Measurements from ENCODE around the gene CERS5.
"Not testable (repeated sequence)": the region's sequence is repeated elsewhere in the genome, so short reads cannot be mapped to it uniquely, and the experiment has no call there.

CERS5 gene

GRCh38 chr12:50101663-50102062, 65.5 kb downstream of the CERS5 start:
- peak; percentile 48 for DNase-seq

- DNase-seq: no peak
Observed at GRCh38 chr12:50100561-50100960, 66.6 kb downstream of the CERS5 start.

GRCh38 chr12:50099302-50100008, 67.7 kb downstream of the CERS5 start:
- DNase-seq: no peak

- no peak for DNase-seq
Observed at GRCh38 chr12:50097952-50098351, 69.2 kb downstream of the CERS5 start.

GRCh38 chr12:50090391-50090790, 76.8 kb downstream of the CERS5 start:
- DNase-seq: no peak

- DNase-seq: no peak
Observed at GRCh38 chr12:50089730-50090129, 77.4 kb downstream of the CERS5 start.

GRCh38 chr12:50088577-50089335, 78.4 kb downstream of the CERS5 start:
- DNase-seq: peak; percentile 82

- no peak for DNase-seq
Observed at GRCh38 chr12:50087995-50088394, 79.2 kb downstream of the CERS5 start.

GRCh38 chr12:50087151-50087550, 80.0 kb downstream of the CERS5 start:
- DNase-seq: no peak

GRCh38 chr12:50086148-50086547, 81.0 kb downstream of the CERS5 start:
- DNase-seq: no peak

GRCh38 chr12:50085615-50086072, 81.5 kb downstream of the CERS5 start:
- no peak for DNase-seq

GRCh38 chr12:50084775-50085614, 82.2 kb downstream of the CERS5 start, which contains the start of gene SMARCD1:
Gene SMARCD1 (plus strand): TSS chr12:50085342. CDS start chr12:50085370, 28 bp downstream.
- peak; percentile 99 for DNase-seq

GRCh38 chr12:50084409-50084774, 82.8 kb downstream of the CERS5 start:
- DNase-seq: not testable (repeated sequence)

GRCh38 chr12:50083301-50083700, 83.9 kb downstream of the CERS5 start:
- no peak for DNase-seq

GRCh38 chr12:50082644-50083043, 84.5 kb downstream of the CERS5 start:
- peak; percentile 24 for DNase-seq

GRCh38 chr12:50081096-50081808, 85.9 kb downstream of the CERS5 start:
- DNase-seq: no peak

GRCh38 chr12:50079771-50080170, 87.4 kb downstream of the CERS5 start:
- no peak for DNase-seq
